Suprapubic skin (tissue), 4 donors: Measurements from ENCODE around the gene GLIS1. TPM values are rescaled to one million over a fixed set of nuclear protein-coding genes. Genes with fewer than 3 reads are reported as not detected.

Experiments used
- DNase-seq, 2 donors: peaks; one replicate each; pipeline ENCODE4 v3.0.0-alpha.2; 2019; ENCODE audit warnings: low spot score in 2 of 2
- H3K27ac ChIP-seq: fragments of 200-600 bp; sonication (generic); one replicate; pipeline ENCODE4 v1.5.1; 2019
- H3K27me3 ChIP-seq: fragments of 200-600 bp; sonication (generic); one replicate; pipeline ENCODE4 v1.5.1; 2019
- H3K36me3 ChIP-seq: fragments of 200-600 bp; sonication (generic); one replicate; pipeline ENCODE4 v1.5.1; 2019
- H3K4me1 ChIP-seq: fragments of 200-600 bp; sonication (generic); one replicate; pipeline ENCODE4 v1.5.1; 2019
- H3K4me3 ChIP-seq: fragments of 200-600 bp; sonication (generic); one replicate; pipeline ENCODE4 v1.5.1; 2019; ENCODE audit warnings: mild to moderate bottlenecking
- H3K9me3 ChIP-seq: fragments of 200-600 bp; sonication (generic); one replicate; pipeline ENCODE4 v1.5.1; 2019
- EP300 ChIP-seq: sonication (generic); formaldehyde crosslinking; IDR thresholded peaks from one replicate; pipeline ENCODE4 v1.6.1; 2017; ENCODE audit warnings: antibody characterized with exemption
- POLR2A ChIP-seq, 2 donors: fragments of 450-650 bp; IDR thresholded peaks; one replicate each; pipeline ENCODE4 v1.6.1; 2017; ENCODE audit warnings: antibody characterized with exemption in 2 of 2, mild to moderate bottlenecking in 2 of 2, moderate library complexity in 2 of 2
- POLR2AphosphoS5 ChIP-seq, 3 donors: sonication (generic); formaldehyde crosslinking; IDR thresholded peaks; one replicate each; pipeline ENCODE4 v1.6.1; 2017; ENCODE audit warnings: antibody characterized with exemption in 3 of 3
- WGBS: methylation state at CpG from one replicate; pipeline ENCODE4 v1.1.5; 2018; 5-methylcytosine and 5-hydroxymethylcytosine counted together
- total RNA-seq, 4 donors: library from RNA; depleted of rRNA; stranded (reverse); fragments of >200 nt; gene quantifications; one replicate each; pipeline ENCODE4 v1.1.0, GENCODE V29; 2016
- TF ChIP-seq, protein P1 (sequence below), 2 donors: fragments of 200-600 bp in 1 of 2; fragments of 450-650 bp in 1 of 2; sonication (generic) in 1 of 2; IDR thresholded peaks; one replicate each; pipeline ENCODE4 v1.5.1; 2016 to 2019; ENCODE audit warnings: antibody characterized with exemption in 2 of 2, mild to moderate bottlenecking in 1 of 2, moderate library complexity in 1 of 2

GLIS1 gene
- total RNA-seq, 4 donors from 2014 or later: 0.34 to 1.5 (median 0.59) TPM

DNA sequence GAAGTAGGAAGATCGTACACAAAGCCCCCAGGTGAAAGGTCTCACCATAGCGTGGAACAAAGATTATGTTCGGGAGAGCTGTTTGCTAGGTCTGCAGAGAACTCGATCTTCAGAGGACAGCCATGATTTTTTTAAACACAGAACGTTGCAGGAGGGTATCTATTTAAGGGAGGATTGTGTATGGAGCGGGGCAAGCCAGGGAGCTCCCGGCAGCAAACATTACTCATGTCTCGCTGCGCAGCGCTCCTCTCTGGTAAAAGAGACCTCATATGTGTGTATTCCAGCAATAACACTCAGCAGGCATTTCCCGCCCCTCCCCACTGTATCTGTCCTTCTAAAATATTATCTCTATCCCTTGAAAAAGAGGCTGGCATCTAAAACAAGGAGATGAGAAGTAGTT lies 2.7 kb downstream of the GLIS1 start:
- Histone ChIP-seq H3K36me3 (no peaks in the 10 kb centered on the region), H3K9me3 (no peaks in the 10 kb centered on the region), H3K4me1 (peaks cover 24% of the 10 kb centered on the region), H3K27me3 (peaks cover 36% of the 10 kb centered on the region), H3K27ac (no peak overlapping the region), H3K4me3 (no peak overlapping the region)
- TF ChIP-seq, protein P1, sequence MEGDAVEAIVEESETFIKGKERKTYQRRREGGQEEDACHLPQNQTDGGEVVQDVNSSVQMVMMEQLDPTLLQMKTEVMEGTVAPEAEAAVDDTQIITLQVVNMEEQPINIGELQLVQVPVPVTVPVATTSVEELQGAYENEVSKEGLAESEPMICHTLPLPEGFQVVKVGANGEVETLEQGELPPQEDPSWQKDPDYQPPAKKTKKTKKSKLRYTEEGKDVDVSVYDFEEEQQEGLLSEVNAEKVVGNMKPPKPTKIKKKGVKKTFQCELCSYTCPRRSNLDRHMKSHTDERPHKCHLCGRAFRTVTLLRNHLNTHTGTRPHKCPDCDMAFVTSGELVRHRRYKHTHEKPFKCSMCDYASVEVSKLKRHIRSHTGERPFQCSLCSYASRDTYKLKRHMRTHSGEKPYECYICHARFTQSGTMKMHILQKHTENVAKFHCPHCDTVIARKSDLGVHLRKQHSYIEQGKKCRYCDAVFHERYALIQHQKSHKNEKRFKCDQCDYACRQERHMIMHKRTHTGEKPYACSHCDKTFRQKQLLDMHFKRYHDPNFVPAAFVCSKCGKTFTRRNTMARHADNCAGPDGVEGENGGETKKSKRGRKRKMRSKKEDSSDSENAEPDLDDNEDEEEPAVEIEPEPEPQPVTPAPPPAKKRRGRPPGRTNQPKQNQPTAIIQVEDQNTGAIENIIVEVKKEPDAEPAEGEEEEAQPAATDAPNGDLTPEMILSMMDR (IDR thresholded peaks at IDR 0.05): no peak
- TF ChIP-seq EP300 (no peak), POLR2AphosphoS5 (IDR thresholded peaks at IDR 0.05) (no peak), POLR2A (IDR thresholded peaks at IDR 0.05) (no peak)
- 88% methylated on average over 11 of the region's 11 CpGs for WGBS
- no peak for DNase-seq

DNA sequence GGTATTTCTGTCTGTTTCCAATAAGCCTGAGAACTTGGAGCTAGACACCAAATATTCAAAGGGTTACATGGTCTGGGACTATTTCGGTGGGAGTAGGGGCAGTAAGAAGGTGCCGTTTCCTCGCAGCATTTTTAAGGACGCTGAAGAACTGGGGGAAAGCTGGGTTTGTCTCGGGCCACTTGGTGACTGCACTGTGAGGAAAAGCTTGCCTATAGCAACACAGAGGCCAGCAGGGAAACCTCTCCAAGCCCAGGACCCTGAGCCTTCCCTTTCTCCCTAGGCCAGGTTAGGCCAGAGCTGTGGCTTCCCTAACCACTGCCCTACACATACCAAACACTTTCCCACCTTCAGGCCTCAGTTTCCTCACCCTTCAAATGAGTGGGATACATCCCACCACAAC lies 3.3 kb downstream of the GLIS1 start:
- 94% methylated on average over 5 of the region's 5 CpGs for WGBS
- H3K27ac ChIP-seq: no peak overlapping the region
- no peak overlapping the region for H3K4me3 ChIP-seq
- peaks cover 36% of the 10 kb centered on the region for H3K27me3 ChIP-seq
- no peak for DNase-seq
- no peak for TF ChIP-seq EP300
- no peak for TF ChIP-seq POLR2A (IDR thresholded peaks at IDR 0.05)
- H3K36me3 ChIP-seq: no peaks in the 10 kb centered on the region
- no peaks in the 10 kb centered on the region for H3K9me3 ChIP-seq
- peaks cover 24% of the 10 kb centered on the region for H3K4me1 ChIP-seq

DNA sequence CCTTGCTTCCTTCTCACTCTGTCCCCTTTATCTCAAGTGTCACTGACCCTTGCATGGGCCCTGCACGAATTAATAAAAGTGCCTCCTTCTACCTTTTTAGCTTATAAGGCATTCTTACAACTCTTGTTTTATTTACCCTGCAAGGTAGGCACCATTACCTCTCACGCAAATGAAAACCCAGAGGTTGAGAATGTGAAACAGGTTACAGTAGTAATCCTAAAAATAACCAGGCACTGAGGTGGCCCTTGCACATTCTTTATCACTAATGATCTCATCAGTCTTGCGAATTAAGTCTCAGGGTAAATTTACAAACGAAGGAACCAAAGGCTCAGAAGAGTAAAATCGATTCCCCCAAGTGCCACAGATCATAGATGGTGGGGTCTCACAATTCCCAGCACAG lies 3.7 kb downstream of the GLIS1 start:
- Histone ChIP-seq H3K9me3 (no peaks in the 10 kb centered on the region), H3K27ac (no peak overlapping the region), H3K4me3 (no peak overlapping the region), H3K27me3 (peaks cover 36% of the 10 kb centered on the region), H3K36me3 (no peaks in the 10 kb centered on the region), H3K4me1 (peaks cover 24% of the 10 kb centered on the region)
- no peak for TF ChIP-seq EP300
- TF ChIP-seq POLR2AphosphoS5 (IDR thresholded peaks at IDR 0.05): no peak
- TF ChIP-seq, protein P1 (IDR thresholded peaks at IDR 0.05): no peak
- no peak for TF ChIP-seq POLR2A (IDR thresholded peaks at IDR 0.05)
- no peak for DNase-seq
- 84% methylated on average over 5 of the region's 5 CpGs for WGBS

DNA sequence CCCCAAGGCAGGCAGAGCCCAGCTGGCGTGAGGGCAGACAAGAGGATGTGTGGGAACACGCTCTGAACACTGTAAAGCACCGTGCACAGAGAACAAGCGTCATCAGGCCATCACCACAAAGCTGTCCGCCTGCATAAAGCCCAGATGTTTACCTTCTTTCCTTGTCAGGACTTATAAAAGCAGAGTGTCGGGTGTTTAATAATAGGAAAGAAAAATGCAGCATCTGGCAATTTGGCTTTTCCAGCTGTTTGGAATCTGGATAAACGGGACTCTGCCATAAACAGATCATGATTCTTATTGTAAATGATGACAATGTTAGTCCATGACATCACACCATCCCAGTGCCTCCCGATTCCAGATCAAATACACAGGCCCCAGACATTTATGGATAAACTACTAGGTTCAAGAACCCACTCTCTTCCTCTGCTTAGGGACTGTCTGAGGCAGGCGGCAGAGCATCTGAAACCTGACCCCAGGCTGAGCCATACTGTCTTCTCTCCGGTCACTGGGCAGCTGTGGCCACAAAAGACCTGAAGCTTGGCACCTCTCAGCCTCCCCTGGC lies 4.2 kb downstream of the GLIS1 start:
- Histone ChIP-seq H3K9me3 (no peaks in the 10 kb centered on the region), H3K4me3 (no peak overlapping the region), H3K36me3 (no peaks in the 10 kb centered on the region), H3K4me1 (peaks cover 22% of the 10 kb centered on the region), H3K27me3 (peaks cover 31% of the 10 kb centered on the region), H3K27ac (no peak overlapping the region)
- no peak for TF ChIP-seq POLR2A (IDR thresholded peaks at IDR 0.05)
- no peak for TF ChIP-seq POLR2AphosphoS5 (IDR thresholded peaks at IDR 0.05)
- TF ChIP-seq EP300: no peak
- TF ChIP-seq, protein P1 (IDR thresholded peaks at IDR 0.05): no peak
- 59% methylated on average over 10 of the region's 10 CpGs for WGBS
- DNase-seq: no peak

DNA sequence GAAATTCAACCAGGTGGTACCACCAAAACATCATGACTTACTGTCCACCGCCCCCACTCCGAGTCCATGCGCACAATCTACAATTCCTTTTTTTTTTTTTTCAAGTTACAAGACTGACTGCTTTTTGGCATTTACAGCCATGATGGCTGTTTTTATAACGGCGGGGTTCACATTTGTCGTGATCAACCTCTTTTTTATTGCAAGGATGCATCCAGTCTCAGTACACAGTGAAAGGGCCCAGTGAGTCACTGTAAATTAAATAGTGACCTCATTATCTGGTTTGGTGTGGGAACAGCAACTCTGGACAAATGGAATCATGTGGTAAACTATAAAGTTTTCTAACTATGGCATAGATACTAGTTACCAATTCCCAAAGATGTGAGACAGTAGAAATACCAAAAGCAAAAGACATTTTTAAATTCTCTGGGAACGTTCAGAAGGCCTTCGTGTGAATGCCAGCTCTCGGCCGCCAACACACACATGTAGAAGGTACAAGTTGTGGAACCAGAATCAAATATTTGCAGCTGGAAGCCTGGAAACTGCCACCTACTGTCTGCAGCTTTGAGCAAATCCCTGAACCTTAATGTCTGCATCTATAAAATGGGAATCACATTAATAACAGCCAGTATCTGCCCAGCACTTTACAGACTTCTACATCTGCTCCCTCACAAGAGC lies 4.9 kb downstream of the GLIS1 start:
- 88% methylated on average over 10 of the region's 10 CpGs for WGBS
- TF ChIP-seq POLR2A (IDR thresholded peaks at IDR 0.05): no peak
- TF ChIP-seq, protein P1 (IDR thresholded peaks at IDR 0.05): no peak
- TF ChIP-seq POLR2AphosphoS5 (IDR thresholded peaks at IDR 0.05): no peak
- TF ChIP-seq EP300: no peak
- Histone ChIP-seq H3K9me3 (no peaks in the 10 kb centered on the region), H3K27ac (no peak overlapping the region), H3K4me1 (peaks cover 16% of the 10 kb centered on the region), H3K36me3 (no peaks in the 10 kb centered on the region), H3K27me3 (peaks cover 28% of the 10 kb centered on the region), H3K4me3 (no peak overlapping the region)
- no peak for DNase-seq
